Measurements from ENCODE around the gene AGFG1.

DNA sequence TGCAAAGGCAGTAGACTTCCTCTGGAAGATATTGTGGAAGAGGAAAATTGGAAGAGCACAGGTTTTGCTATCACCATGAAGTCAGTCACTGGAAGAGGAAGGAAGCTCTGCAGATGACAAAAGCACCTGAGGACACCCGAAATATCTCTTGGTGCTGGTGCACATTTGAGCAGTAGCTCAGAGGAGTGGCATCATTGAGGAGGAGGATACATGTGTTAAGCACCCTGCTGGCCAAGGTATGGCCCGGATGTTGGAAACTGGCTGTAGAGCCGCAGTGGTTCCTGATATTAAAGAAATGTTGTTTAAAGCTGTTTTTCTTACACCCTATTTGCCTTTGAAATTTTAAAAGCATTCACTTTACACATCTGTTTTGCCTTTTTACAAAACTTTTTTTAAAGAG is 94.1 kb downstream of the AGFG1 start:
- TF ChIP-seq CTCF (IDR thresholded peaks at IDR 0.05) (no peak), POLR2A (IDR thresholded peaks at IDR 0.05) (no peak)

Measured in testis (tissue), 2 donors.